Mucosa of gallbladder (tissue), 1 donor: ENCODE measurements around the gene ROBO3. TPM values are rescaled to one million over a fixed set of nuclear protein-coding genes. Genes with fewer than 3 reads are reported as not detected.
A peak's percentile ranks its signal among the peaks of the same experiment; 100 is the strongest.

Experiments
- DNase-seq: peaks from one replicate; pipeline ENCODE4 v3.0.0-alpha.2; 2020; ENCODE audit warnings: low spot score
- total RNA-seq: library from RNA; stranded (reverse); gene quantifications from one replicate; pipeline ENCODE4 v1.2.1, GENCODE V29; 2021
- donor health status: DM: no; HTN: no; CAD: no.

Gene ROBO3
- total RNA-seq, 1 donor from 2014 or later, result 12.9 TPM

DNA sequence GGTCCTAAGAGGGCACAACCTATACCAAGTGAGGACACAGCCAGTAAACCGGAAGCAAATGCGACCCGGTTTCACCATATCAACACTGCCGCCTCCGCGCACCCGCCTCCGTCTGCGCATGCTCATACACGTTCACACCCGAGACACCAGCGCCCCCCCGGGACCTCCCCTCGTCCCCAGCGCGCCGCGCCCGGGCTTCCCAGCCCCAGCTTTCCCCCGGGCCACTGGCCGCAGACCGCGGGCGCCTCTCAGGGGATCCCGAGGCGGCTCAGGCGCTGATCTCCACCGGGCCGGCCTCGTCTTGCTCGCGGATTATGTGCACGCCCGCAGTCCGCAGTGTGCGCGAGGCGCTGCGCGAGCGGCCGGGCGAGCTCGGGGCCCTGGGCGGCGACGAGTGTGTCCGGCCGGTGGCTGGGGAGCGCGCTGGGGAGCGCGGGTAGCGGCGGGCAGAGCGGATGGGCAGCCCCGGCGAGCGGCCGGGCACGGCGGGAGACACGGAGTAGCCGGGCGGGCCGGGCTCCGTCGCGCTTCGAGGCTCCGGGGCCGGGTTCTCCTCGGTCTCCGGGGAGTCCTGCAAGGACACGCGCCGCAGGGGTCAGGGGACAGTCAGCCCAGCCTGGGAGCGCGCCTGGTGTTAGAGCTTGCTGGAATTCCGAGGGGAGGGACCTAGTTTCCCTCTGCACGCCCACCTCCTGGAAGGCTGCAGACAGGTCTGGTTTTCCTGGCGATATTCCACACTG, 55.8 kb downstream of the ROBO3 start:
- peak; percentile 62 for DNase-seq

GRCh38 chr11:124922831-124923230, 57.6 kb downstream of the ROBO3 start:
- no peak for DNase-seq

DNA sequence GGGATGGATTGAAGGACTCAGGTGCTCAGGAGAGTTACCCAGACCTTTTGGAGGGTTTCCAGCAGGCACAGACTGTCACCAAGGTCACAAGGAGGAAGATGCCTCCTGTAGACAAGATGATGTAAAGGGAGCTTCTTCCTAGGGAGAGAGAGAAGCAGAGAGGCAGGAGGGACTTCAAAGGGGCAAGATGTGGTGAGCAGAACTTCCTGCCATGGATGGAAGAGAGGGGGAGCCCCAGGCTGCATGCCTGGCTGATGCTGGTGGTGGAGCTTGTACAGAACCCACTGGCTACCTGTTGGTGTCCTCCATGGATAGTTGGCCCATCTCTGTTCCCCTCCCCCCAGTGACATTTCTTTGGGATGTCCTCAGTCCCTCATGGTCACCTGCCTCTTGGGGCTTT, 58.1 kb downstream of the ROBO3 start:
- DNase-seq, result no peak

DNA sequence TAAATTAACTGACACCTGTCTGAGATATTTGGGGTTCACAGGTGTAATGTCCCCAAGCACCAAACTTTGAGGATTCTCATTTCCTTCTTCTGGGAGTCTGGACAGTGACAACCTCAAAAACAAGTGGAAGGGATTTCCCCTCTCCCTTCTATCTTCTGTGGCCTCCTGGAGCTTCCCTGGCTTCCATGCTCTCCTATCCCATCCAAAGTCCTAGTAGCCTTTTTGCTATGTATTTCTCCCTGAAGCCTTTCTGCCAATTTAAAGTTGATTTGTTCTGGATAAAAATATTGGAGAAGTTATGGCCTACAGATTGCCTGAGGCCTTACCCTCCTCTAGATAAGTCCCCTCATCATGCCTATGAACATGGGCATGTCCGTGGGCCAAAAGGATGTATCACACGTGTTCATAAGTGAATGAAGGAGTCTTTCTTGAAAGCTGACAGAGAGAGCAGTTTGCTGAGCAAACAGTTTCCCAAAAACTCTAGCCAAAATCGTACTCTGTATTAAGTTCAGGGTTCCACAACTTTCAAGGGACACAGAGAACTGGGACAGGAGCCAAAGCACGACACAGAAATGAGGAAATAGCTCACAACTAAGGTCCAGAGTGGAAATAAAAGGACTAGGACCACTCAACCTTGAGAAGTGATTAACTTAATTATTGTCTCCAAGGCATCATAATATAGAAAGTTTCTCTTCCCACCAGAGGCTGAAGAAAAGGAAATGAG, 63.9 kb downstream of the ROBO3 start:
- no peak for DNase-seq

DNA sequence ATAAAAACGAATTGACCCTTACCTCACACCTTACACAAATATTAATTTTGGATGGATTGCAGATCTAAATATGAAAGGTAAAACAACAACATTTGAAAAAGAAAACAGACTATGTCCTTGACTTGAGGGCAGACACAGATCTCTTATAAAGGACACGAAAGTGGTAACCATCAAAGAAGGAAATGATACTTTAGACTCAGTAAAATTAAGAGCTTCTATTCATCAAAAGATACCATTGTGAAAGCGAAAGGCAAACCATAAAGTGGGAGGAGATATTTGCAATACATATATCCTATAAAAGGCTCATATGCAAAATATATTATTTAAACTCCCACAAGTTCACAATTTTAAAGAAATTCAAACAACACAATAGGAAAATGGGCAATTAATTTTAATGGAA, 65.6 kb downstream of the ROBO3 start:
- no peak for DNase-seq

Other genes starting within 250 kb of the ROBO3 start
- gene TBRG1, start 242.6 kb upstream of the ROBO3 start, total RNA-seq, result 43.9 TPM
- 33.1 TPM for gene SIAE, start 191.7 kb upstream of the ROBO3 start, total RNA-seq
- gene SPA17, start 191.5 kb upstream of the ROBO3 start, total RNA-seq, result 6.4 TPM
- 6.1 TPM for gene NRGN, start 125.5 kb upstream of the ROBO3 start, total RNA-seq
- gene VSIG2, start 113.2 kb upstream of the ROBO3 start, total RNA-seq, result 24.3 TPM
- 22.0 TPM for gene ESAM, start 103.1 kb upstream of the ROBO3 start, total RNA-seq
- gene MSANTD2, start 65.0 kb upstream of the ROBO3 start, total RNA-seq, result 12.1 TPM
- gene ROBO4, start 32.4 kb downstream of the ROBO3 start, total RNA-seq, result 13.8 TPM
- not detected for gene HEPN1, start 53.8 kb downstream of the ROBO3 start, total RNA-seq
- gene HEPACAM, start 70.6 kb downstream of the ROBO3 start, total RNA-seq, result 0.37 TPM
- 0.49 TPM for gene CCDC15, start 88.8 kb downstream of the ROBO3 start, total RNA-seq
- gene SLC37A2, start 197.9 kb downstream of the ROBO3 start, total RNA-seq, result 7.8 TPM
- gene TMEM218, start 246.2 kb downstream of the ROBO3 start, total RNA-seq, result 18.7 TPM